ENCODE data around the gene VAC14. TPM values are rescaled to one million over a fixed set of nuclear protein-coding genes. Genes with fewer than 3 reads are reported as not detected.
"Not testable (repeated sequence)": the region's sequence is repeated elsewhere in the genome, so short reads cannot be mapped to it uniquely, and the experiment has no call there.

The VAC14 gene
- 33.0 TPM for total RNA-seq (2013)
- polyA plus RNA-seq (10 to 100 TPM; 20.7 to 49.4 (median 31.1) TPM), polyA minus RNA-seq (43.8 and 59.0 TPM in 2 replicates), total RNA-seq (22.9 to 69.7 (median 37.6) reads per million in 11 experiments)

DNA sequence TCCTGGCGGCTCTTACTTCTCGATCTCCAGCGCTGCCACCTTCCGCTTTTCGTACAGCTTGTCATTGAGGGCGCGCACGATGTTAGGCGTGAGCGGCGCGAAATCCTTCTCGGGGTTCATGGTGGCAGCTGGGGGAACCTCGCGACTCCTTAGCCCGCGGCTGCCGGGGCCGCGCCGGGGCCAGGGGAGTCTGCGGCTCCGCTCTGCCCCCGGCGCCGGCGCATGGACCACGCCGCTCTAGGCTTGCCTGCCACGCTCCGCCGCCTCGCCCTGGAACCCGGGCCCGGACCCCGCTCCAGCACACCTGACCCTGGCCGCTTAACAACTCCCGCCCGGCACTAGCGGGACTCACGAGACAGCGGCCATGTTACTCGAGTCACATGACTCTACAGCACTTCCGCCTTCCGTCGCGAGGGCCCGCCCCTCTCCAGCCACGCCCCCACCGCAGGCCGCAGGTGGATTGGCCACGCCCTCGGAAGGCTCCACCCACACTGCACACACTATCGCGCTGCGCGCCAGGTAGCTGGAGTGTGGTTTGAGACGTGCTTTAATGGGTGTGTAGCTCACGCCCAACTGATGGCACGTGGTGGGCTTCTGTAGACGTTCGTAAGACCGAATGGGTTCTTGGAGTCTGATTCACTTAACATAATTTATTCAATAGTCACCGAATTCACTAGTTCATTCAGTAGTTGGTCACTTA is at the start of gene VAC14:
Gene VAC14, minus strand, starts transcription at position 378 of the 700 bp plus-strand sequence. Its CDS starts 258 bp downstream, at position 120.
- H3K79me2 ChIP-seq (ENCODE audit: insufficient read depth, low read length), result peaks cover 47% of the 10 kb centered on the region
- peaks cover 28 to 39% of the 10 kb centered on the region in 2 donors for H3K4me1 ChIP-seq (ENCODE audit: control insufficient read depth in 1 of 2, insufficient read depth in 2 of 2, low read length in 2 of 2)
- peak within 1 kb of the TSS; percentile 95 for H3K9ac ChIP-seq (ENCODE audit: insufficient read depth, low read length, poor library complexity, severe bottlenecking)
- H3K27ac ChIP-seq (ENCODE audit: low read depth in 1 of 2, low read length in 2 of 2), result peak within 1 kb of the TSS; percentile 91 to 93
- H3K27me3 ChIP-seq (ENCODE audit: control insufficient read depth in 2 of 2, insufficient read depth in 2 of 2, low read length in 2 of 2), result no peaks in the 10 kb centered on the region
- Mint-ChIP-seq H3K9me3 (peaks cover 4 to 15% (median 9%) of the 10 kb centered on the region in 7 donors), H3K4me1 (peaks cover 51% of the 10 kb centered on the region), H3K36me3 (peaks cover 10 to 12% of the 10 kb centered on the region in 2 donors), H3K27me3 (ENCODE audit: low read depth in 3 of 3) (peaks cover 0 to 3% (median 2%) of the 10 kb centered on the region in 3 donors), H3K27ac (peak within 1 kb of the TSS; percentile 92 to 98 (median 97)), H3K4me3 (peak within 1 kb of the TSS; percentile 92 to 96)
- peaks cover 31% of the 10 kb centered on the region for H4K20me1 ChIP-seq (ENCODE audit: insufficient read depth, low read length)
- TF ChIP-seq, protein P1, sequence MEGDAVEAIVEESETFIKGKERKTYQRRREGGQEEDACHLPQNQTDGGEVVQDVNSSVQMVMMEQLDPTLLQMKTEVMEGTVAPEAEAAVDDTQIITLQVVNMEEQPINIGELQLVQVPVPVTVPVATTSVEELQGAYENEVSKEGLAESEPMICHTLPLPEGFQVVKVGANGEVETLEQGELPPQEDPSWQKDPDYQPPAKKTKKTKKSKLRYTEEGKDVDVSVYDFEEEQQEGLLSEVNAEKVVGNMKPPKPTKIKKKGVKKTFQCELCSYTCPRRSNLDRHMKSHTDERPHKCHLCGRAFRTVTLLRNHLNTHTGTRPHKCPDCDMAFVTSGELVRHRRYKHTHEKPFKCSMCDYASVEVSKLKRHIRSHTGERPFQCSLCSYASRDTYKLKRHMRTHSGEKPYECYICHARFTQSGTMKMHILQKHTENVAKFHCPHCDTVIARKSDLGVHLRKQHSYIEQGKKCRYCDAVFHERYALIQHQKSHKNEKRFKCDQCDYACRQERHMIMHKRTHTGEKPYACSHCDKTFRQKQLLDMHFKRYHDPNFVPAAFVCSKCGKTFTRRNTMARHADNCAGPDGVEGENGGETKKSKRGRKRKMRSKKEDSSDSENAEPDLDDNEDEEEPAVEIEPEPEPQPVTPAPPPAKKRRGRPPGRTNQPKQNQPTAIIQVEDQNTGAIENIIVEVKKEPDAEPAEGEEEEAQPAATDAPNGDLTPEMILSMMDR (IDR thresholded peaks at IDR 0.05), result no peak
- H3K4me2 ChIP-seq (replicated peaks; ENCODE audit: extremely low read depth, low read length, poor library complexity, severe bottlenecking), result peak within 1 kb of the TSS; percentile 84
- H3K4me3 ChIP-seq (replicated peaks in 1 of 3; ENCODE audit: low read depth in 2 of 3, low read length in 3 of 3), result peak within 1 kb of the TSS; percentile 75 to 90 (median 83)
- DNase-seq, result peak; percentile 83 to 91 (median 85)
- peaks cover 0 to 13% of the 10 kb centered on the region in 2 donors for H3K36me3 ChIP-seq (replicated peaks in 1 of 2; ENCODE audit: control insufficient read depth in 1 of 2, insufficient read depth in 2 of 2, low read length in 2 of 2)
- H2AFZ ChIP-seq (ENCODE audit: insufficient read depth, low read depth, low read length, poor library complexity, severe bottlenecking), result peak within 1 kb of the TSS; percentile 83
- WGBS (ENCODE audit: insufficient coverage), result under 1% methylated on average over 49 of the region's 64 CpGs
- intact Hi-C loops (cut with micrococcal nuclease), result loop anchor here in 1 of 2 donors (10.0 kb wide), 1 partner anchor 484 kb away; the partner anchor contains the start of gene CMTR2
- H3K9me3 ChIP-seq (replicated peaks in 1 of 2; ENCODE audit: control insufficient read depth in 1 of 2, insufficient read depth in 1 of 2, low read length in 2 of 2), result peaks cover 6 to 8% of the 10 kb centered on the region in 2 donors

DNA sequence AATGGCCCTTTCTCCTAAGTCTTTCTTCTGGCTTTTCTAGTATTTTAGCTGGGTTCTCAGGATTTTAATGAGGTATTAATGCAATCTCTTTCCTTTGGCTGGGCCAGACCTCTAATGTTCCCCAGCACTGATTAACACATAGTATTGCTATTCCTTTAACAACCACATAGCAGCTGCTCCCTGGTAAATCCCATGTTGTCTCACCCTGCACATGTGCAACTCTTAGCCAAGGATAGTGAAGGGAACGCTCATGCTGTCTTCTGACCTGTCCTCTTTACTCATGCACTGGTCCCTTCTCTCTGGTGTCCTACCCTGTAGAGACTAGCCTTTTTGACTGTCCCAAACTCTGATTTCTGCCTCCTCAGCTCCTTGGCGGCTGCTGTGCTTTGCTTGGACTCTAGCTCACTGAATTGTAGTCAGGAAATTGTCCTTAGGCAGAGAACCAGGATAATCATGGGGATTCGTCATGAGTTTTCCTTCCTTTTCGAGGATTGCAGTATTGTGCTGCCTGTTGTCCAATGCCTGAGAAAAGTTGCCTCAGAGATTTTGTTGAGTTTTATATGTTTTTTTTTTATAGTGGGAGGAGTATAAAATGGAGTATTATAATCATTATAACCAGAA is 22.6 kb upstream of the VAC14 start:
- H4K20me1 ChIP-seq (ENCODE audit: insufficient read depth, low read length); H3K36me3 ChIP-seq (replicated peaks in 1 of 2; ENCODE audit: control insufficient read depth in 1 of 2, insufficient read depth in 2 of 2, low read length in 2 of 2); H3K27me3 Mint-ChIP-seq (ENCODE audit: low read depth in 3 of 3); H3K27ac ChIP-seq (ENCODE audit: low read depth in 1 of 2, low read length in 2 of 2); H3K9me3 ChIP-seq (replicated peaks in 1 of 2; ENCODE audit: control insufficient read depth in 1 of 2, insufficient read depth in 1 of 2, low read length in 2 of 2); H3K4me2 ChIP-seq (replicated peaks; ENCODE audit: extremely low read depth, low read length, poor library complexity, severe bottlenecking); H3K27ac Mint-ChIP-seq; DNase-seq; H3K4me3 Mint-ChIP-seq; H3K27me3 ChIP-seq (ENCODE audit: control insufficient read depth in 2 of 2, insufficient read depth in 2 of 2, low read length in 2 of 2); H3K9me3 Mint-ChIP-seq; H3K79me2 ChIP-seq (ENCODE audit: insufficient read depth, low read length); H3K4me1 Mint-ChIP-seq; intact Hi-C loops (cut with micrococcal nuclease); H2AFZ ChIP-seq (ENCODE audit: insufficient read depth, low read depth, low read length, poor library complexity, severe bottlenecking); H3K36me3 Mint-ChIP-seq; H3K9ac ChIP-seq (ENCODE audit: insufficient read depth, low read length, poor library complexity, severe bottlenecking); H3K4me1 ChIP-seq (ENCODE audit: control insufficient read depth in 1 of 2, insufficient read depth in 2 of 2, low read length in 2 of 2); H3K4me3 ChIP-seq (replicated peaks in 1 of 3; ENCODE audit: low read depth in 2 of 3, low read length in 3 of 3): not testable (repeated sequence)
- no CpG with 5 or more reads among the region's 4 CpGs for WGBS (ENCODE audit: insufficient coverage)

DNA sequence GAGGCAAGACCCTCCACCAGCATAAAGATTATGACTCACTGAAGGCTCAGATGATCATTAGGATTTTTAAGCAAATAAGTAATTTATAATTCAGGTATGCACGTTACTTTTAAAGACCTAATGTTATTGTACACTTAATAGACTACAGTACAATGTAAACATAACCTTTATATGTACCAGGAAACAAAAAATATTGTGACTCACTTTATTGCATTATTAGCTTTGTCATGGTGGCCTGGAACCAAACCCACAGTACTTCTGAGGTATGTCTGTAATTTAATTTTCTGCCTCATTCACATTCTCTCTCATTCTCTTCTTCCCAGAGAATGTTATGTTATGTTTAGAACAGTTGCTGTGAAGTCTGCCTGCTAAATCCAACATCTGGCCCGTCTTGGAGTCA is 21.8 kb upstream of the VAC14 start:
- intact Hi-C loops (cut with micrococcal nuclease); H3K9me3 ChIP-seq (replicated peaks in 1 of 2; ENCODE audit: control insufficient read depth in 1 of 2, insufficient read depth in 1 of 2, low read length in 2 of 2); H3K36me3 Mint-ChIP-seq; H4K20me1 ChIP-seq (ENCODE audit: insufficient read depth, low read length); H2AFZ ChIP-seq (ENCODE audit: insufficient read depth, low read depth, low read length, poor library complexity, severe bottlenecking); H3K4me1 Mint-ChIP-seq; H3K27ac ChIP-seq (ENCODE audit: low read depth in 1 of 2, low read length in 2 of 2); H3K27me3 Mint-ChIP-seq (ENCODE audit: low read depth in 3 of 3); H3K4me3 ChIP-seq (replicated peaks in 1 of 3; ENCODE audit: low read depth in 2 of 3, low read length in 3 of 3); H3K36me3 ChIP-seq (replicated peaks in 1 of 2; ENCODE audit: control insufficient read depth in 1 of 2, insufficient read depth in 2 of 2, low read length in 2 of 2); H3K9ac ChIP-seq (ENCODE audit: insufficient read depth, low read length, poor library complexity, severe bottlenecking); DNase-seq; H3K9me3 Mint-ChIP-seq; H3K79me2 ChIP-seq (ENCODE audit: insufficient read depth, low read length); H3K4me1 ChIP-seq (ENCODE audit: control insufficient read depth in 1 of 2, insufficient read depth in 2 of 2, low read length in 2 of 2); H3K27ac Mint-ChIP-seq; H3K4me3 Mint-ChIP-seq; H3K27me3 ChIP-seq (ENCODE audit: control insufficient read depth in 2 of 2, insufficient read depth in 2 of 2, low read length in 2 of 2); H3K4me2 ChIP-seq (replicated peaks; ENCODE audit: extremely low read depth, low read length, poor library complexity, severe bottlenecking): not testable (repeated sequence)
- WGBS (ENCODE audit: insufficient coverage), result no CpG with 5 or more reads among the region's 2 CpGs
